T-helper 1 cell (primary cell): ENCODE results near the gene SRF.

Experiments used
- DNase-seq, 5 donors: peaks; one replicate each; pipeline ENCODE4 v3.0.0-alpha.2; 2012 to 2020

Gene SRF

DNA sequence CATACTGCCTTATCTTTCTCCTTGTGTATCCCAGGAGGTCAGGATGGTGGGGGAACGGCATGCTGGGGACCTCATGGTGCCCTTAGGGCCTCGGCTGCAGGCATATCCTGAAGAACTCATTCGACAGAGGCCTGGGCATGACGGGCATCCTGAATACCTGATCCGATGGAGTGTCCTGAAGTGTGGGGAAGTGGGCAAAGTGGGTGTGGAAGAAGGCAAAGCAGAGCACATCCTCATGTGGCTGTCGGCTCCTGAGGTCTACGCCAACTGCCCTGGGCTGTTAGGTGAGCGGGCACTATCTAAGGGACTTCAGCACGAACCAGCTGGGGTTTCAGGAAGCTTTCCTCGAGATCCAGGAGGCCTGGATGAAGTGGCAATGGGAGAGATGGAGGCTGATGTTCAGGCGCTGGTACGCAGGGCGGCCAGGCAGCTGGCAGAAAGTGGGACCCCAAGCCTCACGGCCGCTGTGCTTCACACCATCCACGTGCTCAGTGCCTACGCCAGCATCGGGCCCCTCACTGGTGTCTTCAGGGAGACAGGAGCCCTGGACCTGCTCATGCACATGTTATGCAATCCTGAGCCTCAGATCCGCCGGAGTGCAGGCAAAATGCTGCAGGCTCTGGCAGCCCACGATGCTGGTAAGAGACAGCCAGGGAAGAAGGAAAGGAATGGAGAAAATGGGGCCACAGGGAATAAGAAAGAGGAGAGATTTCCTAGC lies 13.4 kb downstream of the SRF start:
- no peak for DNase-seq

GRCh38 chr6:43185391-43185985 lies 14.4 kb downstream of the SRF start:
- DNase-seq, result peak in 1 of 5 donors; percentile 52

DNA sequence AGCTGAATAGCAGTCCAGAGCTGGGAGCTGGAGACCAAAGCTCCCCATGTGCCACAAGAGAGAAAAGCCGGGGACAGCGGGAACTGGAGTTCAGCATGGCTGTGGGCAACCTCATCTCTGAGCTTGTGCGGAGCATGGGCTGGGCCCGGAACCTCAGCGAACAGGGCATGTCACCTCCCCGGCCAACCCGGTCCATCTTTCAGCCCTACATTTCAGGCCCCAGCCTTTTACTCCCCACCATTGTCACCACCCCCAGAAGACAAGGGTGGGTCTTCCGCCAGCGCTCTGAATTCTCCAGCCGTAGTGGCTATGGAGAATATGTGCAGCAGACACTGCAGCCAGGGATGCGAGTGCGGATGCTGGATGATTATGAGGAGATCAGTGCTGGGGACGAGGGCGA lies 14.9 kb downstream of the SRF start:
- DNase-seq, result no peak

DNA sequence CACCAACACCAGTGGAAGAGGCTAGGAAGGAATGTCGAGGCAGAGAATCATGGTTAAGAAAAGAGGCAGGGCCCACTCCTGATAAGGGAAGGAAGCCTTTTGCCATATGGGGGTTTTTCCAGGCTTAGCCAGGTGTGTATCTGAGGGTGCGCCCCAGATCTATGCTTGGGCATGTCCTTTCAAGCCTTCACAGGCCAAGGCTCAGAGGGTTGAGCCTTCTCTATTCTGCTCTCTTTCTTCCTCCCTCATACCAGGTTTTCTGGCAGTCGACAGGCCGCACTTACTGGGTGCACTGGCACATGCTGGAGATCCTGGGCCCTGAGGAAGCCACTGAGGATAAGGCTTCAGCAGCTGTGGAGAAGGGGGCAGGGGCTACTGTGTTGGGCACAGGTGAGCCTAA lies 15.6 kb downstream of the SRF start:
- DNase-seq, result no peak

DNA sequence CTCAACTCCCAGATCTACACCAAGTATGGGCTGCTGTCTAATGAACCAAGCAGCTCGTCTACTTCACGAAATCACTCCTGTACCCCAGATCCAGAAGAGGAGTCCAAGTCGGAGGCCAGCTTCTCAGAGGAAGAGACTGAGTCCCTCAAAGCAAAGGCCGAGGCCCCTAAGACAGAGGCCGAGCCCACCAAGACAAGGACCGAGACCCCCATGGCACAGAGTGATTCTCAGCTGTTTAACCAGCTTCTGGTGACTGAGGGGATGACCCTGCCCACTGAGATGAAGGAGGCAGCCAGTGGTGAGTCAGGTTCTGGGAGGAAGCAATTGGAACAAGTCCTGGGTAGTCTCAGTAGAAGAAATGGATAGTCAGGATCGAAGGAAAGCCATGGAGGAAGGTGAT lies 16.8 kb downstream of the SRF start:
- DNase-seq, result no peak

DNA sequence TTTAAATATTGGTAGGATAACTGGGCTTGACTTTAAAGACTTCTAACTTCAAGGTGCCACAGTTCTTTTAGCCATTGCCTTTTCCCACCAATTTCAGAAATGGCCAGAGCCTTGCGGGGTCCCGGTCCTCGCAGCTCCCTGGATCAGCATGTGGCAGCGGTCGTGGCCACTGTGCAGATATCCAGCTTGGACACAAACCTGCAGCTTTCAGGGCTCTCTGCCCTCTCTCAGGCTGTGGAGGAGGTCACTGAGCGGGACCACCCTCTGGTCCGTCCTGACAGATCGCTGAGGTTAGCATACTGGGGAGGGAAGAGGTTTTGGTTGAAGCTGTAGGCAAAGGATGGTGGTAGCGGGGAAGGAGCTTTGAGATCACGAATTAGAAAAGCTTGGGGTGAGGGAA lies 17.4 kb downstream of the SRF start:
- no peak for DNase-seq

DNA sequence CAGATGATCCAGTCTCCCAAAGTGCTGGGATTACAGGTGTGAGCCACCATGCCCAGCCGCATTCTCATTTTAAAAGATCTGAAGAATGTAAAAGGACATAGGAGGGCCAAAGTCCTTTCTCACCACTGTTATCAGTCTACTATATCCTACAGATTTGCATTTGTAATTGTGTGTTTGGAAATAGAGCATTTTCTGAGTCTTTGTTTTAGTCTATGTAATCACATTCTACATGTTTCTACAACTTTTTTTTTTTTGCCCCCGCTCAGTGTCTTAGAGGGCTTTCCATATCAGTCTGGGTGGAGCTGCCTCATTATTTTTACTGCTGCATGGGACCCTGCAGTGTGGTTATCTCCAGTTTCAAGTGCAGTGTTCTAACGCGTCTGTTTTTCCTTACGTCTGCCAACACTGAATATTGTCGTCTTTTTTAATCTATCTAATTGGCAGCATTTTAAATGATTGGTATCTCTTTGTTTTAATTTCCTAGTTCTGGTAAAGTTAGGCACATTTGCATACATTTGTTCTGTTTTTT lies 18.8 kb downstream of the SRF start:
- no peak for DNase-seq

DNA sequence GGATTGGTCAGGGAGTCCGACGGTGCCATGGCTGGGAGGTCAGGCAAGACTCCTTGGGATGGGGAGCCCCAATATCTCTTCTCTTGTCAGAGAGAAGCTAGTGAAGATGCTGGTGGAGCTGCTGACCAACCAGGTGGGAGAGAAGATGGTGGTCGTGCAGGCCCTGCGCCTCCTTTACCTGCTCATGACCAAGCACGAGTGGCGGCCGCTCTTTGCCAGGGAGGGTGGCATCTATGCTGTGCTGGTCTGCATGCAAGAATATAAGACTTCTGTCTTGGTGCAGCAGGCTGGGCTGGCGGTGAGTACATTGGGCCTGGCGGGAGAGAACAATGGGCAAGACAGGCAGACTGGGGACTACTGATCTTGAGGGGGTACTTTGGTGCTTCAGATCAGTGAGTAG lies 21.8 kb downstream of the SRF start:
- no peak for DNase-seq

GRCh38 chr6:43193929-43194328 lies 22.9 kb downstream of the SRF start:
- no peak for DNase-seq

DNA sequence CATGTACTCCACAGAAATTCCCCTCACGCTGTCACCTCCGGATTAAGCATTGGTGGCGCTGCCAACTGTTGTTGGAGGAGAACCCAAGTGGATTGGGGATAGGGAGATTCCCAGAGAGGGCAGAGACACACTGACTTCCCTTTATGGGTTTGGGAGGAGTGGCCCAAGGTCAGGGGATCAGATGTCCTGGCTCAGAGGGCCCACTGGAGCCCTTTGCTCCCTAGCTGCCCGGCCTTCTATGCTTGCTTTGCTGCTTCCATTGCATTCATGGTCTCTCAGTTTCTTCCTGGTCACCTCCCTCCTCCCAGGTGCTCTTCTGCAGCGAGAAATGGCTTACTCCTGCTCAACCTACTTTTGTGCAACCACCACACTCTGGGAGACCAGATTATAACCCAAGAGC lies 25.3 kb downstream of the SRF start:
- no peak for DNase-seq

GRCh38 chr6:43199912-43200311 lies 28.8 kb downstream of the SRF start:
- no peak for DNase-seq

DNA sequence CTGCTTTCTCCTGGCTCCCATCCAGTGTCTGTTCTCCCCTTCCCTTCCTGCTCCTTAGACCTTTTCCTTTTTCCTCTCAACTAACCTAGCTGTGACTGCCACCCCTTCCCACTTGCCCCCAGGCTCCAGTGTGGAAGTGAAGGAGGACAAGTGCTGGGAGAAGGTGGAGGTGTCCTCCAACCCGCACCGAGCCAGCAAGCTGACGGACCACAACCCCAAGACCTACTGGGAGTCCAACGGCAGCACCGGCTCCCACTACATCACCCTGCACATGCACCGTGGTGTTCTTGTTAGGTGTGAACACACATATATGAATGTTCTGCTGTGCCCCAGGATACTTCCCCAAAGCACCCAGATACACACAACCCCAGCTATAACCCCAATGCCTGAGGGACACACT lies 29.5 kb downstream of the SRF start:
- no peak for DNase-seq

DNA sequence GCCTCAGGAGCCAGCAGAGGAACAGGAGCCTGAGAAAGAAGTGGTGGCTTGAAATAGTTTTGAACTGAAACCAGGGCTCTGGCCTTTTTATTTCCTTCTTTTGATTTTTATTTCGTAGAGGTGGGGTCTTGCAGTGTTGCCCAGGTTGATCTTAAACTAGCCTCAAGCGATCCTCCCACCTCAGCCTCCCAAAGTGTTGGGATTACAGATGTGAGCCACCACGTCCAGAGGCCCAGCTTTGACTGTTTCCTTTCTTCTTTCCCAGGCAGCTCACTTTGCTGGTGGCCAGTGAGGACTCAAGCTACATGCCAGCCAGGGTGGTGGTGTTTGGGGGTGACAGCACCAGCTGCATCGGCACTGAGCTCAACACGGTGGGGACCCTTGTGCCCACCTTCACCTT lies 31.4 kb downstream of the SRF start:
- DNase-seq, result no peak

GRCh38 chr6:43203029-43203717 lies 32.1 kb downstream of the SRF start:
- no peak for DNase-seq

DNA sequence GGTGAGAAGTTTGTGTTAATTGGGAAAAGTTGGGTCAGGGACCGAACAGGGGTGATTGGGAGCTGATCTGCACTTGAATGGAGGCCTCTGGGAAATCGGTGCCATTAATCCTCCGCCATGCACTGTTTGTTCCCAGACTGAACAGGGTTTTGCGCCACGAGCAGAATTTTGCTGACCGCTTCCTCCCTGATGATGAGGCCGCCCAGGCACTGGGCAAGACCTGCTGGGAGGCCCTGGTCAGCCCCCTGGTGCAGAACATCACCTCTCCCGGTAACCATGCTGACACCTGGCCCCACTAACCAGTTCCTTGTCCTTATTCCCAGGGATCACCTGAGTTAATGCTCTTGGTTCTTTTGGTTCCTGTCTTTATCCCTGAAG lies 32.6 kb downstream of the SRF start:
- DNase-seq, result no peak

DNA sequence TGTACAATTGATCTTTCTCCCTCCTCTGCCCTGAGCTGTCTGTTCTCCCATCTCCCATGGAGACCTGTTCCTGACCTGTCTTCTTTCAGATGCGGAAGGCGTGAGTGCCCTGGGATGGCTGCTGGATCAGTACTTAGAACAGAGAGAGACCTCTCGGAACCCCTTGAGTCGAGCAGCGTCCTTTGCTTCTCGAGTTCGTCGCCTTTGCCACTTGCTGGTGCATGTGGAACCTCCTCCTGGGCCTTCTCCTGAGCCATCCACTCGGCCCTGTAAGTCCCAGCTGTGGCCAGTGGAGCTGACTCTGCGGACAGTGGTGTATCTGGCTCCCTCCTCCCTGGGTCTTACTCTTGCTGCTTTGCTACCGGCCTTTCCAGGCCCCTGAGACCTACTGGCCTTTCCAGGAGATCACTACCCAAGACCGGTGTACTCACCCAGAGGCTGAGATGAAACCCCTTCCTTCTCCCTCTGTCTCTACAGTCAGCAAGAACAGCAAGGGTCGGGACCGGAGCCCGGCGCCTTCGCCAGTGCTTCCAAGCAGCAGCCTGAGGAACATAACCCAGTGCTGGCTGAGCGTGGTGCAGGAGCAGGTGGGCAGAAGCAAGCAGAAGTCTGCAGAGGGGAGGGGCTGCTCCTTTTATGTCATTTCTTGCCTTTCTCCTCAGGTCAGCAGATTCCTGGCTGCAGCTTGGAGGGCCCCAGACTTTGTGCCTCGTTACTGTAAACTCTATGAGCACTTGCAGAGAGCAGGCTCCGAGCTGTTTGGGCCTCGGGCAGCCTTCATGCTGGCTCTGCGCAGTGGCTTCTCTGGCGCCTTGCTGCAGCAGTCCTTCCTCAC lies 33.4 kb downstream of the SRF start:
- DNase-seq, result no peak

DNA sequence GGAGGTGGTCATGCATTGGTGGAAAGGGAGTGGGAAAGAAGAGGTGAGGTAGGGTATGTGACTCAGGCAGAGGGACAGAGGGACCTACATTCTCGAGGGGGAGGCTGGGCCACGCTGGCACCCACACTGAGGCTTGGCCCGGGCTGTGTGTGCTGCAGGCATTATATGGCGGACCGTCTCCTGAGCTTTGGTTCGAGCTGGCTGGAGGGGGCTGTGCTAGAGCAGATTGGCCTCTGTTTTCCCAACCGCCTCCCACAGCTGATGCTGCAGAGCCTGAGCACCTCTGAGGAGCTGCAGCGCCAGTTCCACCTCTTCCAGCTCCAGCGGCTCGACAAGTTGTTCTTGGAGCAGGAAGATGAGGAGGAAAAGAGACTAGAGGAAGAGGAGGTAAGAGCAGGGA lies 34.8 kb downstream of the SRF start:
- no peak for DNase-seq

DNA sequence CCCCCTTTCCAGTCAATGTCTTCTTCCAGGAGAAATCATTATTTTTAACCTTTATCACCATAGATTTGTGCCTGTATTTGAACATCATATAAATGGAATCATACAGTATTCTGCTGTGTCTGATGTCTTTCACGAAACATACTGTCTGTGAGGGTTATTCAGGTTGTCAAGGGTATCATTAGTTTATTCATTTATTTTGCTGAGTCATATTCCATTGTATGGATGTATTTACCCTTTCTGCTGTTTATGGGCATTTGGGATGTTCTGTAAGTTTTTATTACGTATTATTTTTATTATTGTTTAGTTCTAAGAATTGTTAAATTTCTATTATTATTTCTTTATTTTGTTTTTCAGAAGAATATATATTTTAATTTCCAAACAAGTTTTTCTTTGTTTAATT lies 36.2 kb downstream of the SRF start:
- DNase-seq, result no peak

GRCh38 chr6:43211955-43212354 lies 40.9 kb downstream of the SRF start:
- DNase-seq, result no peak

- no peak for DNase-seq
Observed at GRCh38 chr6:43213431-43213830, 42.4 kb downstream of the SRF start.

DNA sequence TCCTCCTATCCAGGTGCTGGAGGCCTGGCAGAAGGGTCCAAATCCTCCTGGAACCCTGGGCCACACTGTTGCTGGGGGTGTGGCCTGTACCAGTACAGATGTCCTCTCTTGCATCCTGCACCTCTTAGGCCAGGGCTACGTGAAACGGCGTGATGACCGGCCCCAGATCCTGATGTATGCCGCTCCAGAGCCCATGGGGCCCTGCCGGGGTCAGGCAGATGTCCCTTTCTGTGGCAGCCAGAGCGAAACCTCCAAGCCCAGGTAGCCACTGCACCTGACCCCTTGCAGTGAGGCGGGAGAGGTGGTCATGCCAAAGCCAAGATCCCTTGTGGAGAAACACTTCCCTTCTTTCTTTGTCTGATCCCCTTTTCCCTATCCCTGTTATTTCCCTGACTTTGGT lies 44.0 kb downstream of the SRF start:
- no peak for DNase-seq

GRCh38 chr6:43216200-43216599 lies 45.1 kb downstream of the SRF start:
- DNase-seq, result no peak

DNA sequence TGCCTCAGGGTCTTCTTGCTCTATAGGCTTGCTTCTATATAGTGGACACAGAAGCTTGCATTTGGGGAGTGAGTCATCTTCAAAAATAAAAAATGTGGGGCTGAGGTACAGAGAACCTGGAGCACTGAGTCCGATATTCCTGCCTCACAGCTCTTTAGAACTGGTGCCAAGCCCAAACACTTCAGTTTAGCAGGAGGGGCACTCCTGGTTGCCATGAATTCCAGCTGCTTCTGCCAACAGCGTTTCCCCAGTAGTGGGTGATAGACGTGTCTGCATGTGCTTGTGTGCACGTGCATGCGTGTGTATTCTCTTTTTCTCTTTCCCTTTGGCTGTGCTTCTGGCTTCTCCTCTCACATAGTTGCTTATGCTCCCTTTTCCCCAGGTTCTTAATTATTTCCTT lies 46.3 kb downstream of the SRF start:
- no peak for DNase-seq
